A549 (cell line): ENCODE measurements around the gene ERN1.

ENCODE experiments used
- CHD2 ChIP-seq: fragments of 150-350 bp; IDR thresholded peaks from 2 replicates; pipeline ENCODE4 v1.6.1; 2014; ENCODE audit warnings: low read length; ENCODE audit not compliant: partially characterized antibody
- POLR2A ChIP-seq: IDR thresholded peaks from 2 replicates; pipeline ENCODE4 v1.6.1; 2012; ENCODE audit warnings: mild to moderate bottlenecking, low read length
- TF ChIP-seq, protein P1 (sequence below): fragments of 250-450 bp; sonication (Bioruptor Pico); IDR thresholded peaks from 2 replicates; pipeline ENCODE4 v1.5.0; 2021; ENCODE audit warnings: mild to moderate bottlenecking, moderate library complexity, borderline replicate concordance
- TF ChIP-seq, protein P2 (sequence below): fragments of >200 bp; sonication (Bioruptor Twin); formaldehyde crosslinking; IDR thresholded peaks from 3 replicates; pipeline ENCODE4 v1.5.1; 2016

DNA sequence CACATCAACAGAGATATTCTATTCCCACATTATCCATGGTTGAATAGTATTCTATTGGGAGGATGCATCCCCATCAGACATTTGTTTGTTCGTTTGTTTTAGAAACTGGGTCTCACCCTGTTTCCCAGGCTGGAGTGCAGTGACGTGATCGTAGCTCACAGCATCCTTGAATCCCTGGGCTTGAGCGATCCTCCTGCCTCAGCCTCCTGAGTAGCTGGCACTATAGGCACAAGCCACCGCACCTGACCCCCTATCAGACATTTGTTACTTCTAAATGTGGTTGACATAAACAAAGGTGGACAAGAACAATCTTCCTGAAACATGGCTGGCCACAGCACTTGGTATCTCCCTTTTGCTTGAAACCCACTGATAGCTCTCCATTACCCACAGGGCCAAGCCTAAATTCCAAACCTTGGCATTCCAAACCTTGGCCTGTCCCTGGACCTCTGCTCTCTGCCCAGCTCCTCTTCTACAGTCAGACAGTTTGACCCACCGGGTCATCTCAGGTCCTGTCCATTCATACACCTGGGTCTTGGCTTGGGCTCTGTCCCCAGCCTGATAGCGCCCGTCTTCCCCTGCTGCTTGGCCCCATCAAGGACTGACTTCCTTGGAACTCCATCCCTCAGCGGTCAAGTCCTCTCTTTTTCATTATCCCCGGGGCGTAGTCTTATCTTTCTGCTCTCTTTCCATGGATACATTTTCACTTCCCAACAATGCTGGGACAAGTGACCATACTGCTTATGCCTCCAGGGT, 133.3 kb downstream of the ERN1 start:
- TF ChIP-seq, protein P1, sequence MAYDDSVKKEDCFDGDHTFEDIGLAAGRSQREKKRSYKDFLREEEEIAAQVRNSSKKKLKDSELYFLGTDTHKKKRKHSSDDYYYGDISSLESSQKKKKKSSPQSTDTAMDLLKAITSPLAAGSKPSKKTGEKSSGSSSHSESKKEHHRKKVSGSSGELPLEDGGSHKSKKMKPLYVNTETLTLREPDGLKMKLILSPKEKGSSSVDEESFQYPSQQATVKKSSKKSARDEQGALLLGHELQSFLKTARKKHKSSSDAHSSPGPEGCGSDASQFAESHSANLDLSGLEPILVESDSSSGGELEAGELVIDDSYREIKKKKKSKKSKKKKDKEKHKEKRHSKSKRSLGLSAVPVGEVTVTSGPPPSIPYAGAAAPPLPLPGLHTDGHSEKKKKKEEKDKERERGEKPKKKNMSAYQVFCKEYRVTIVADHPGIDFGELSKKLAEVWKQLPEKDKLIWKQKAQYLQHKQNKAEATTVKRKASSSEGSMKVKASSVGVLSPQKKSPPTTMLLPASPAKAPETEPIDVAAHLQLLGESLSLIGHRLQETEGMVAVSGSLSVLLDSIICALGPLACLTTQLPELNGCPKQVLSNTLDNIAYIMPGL = no peak
- TF ChIP-seq, protein P2, sequence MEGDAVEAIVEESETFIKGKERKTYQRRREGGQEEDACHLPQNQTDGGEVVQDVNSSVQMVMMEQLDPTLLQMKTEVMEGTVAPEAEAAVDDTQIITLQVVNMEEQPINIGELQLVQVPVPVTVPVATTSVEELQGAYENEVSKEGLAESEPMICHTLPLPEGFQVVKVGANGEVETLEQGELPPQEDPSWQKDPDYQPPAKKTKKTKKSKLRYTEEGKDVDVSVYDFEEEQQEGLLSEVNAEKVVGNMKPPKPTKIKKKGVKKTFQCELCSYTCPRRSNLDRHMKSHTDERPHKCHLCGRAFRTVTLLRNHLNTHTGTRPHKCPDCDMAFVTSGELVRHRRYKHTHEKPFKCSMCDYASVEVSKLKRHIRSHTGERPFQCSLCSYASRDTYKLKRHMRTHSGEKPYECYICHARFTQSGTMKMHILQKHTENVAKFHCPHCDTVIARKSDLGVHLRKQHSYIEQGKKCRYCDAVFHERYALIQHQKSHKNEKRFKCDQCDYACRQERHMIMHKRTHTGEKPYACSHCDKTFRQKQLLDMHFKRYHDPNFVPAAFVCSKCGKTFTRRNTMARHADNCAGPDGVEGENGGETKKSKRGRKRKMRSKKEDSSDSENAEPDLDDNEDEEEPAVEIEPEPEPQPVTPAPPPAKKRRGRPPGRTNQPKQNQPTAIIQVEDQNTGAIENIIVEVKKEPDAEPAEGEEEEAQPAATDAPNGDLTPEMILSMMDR = no peak
- TF ChIP-seq CHD2 (no peak), POLR2A (no peak)
